Osteoblast (primary cell): ENCODE measurements around the gene AP4S1. TPM values are rescaled to one million over a fixed set of nuclear protein-coding genes. Genes with fewer than 3 reads are reported as not detected.
"Not testable (repeated sequence)": the region's sequence is repeated elsewhere in the genome, so short reads cannot be mapped to it uniquely, and the experiment has no call there.

Experiments used
- DNase-seq: peaks from one replicate; pipeline ENCODE4 v3.0.0; 2011; ENCODE audit warnings: low spot score, mixed read lengths; ENCODE audit not compliant: insufficient read length; ENCODE audit errors: missing footprints
- H2AFZ ChIP-seq: 2 replicates; pipeline ENCODE4 v1.6.0; 2011; ENCODE audit warnings: mild to moderate bottlenecking, low read length
- H3K27ac ChIP-seq: 2 replicates; pipeline ENCODE4 v1.5.1; 2011; ENCODE audit warnings: mild to moderate bottlenecking, low read depth, low read length, moderate library complexity
- H3K27me3 ChIP-seq: 2 replicates; pipeline ENCODE4 v1.6.0; 2012; ENCODE audit warnings: mild to moderate bottlenecking, control low read depth, inconsistent platforms, low read length, moderate library complexity; ENCODE audit not compliant: insufficient read depth
- H3K36me3 ChIP-seq: 2 replicates; pipeline ENCODE4 v1.5.1; 2011; ENCODE audit warnings: mild to moderate bottlenecking, low read length, control low read depth, moderate library complexity; ENCODE audit not compliant: insufficient read depth
- H3K4me1 ChIP-seq: 2 replicates; pipeline ENCODE4 v1.5.1; 2011; ENCODE audit warnings: mild to moderate bottlenecking, low read length, control low read depth, moderate library complexity; ENCODE audit not compliant: insufficient read depth
- H3K4me2 ChIP-seq: 2 replicates; pipeline ENCODE4 v1.6.0; 2011; ENCODE audit warnings: mild to moderate bottlenecking, low read length; ENCODE audit not compliant: insufficient read depth
- H3K4me3 ChIP-seq: fragments of 200-600 bp; sonication (generic); 3 replicates; pipeline ENCODE4 v1.5.1; 2012; ENCODE audit warnings: mild to moderate bottlenecking, low read length, inconsistent platforms; ENCODE audit not compliant: insufficient read depth
- H3K79me2 ChIP-seq: 2 replicates; pipeline ENCODE4 v1.6.0; 2012; ENCODE audit warnings: mild to moderate bottlenecking, low read length, control low read depth, inconsistent platforms; ENCODE audit not compliant: insufficient read depth
- H3K9me3 ChIP-seq: 2 replicates; pipeline ENCODE4 v1.5.1; 2011; ENCODE audit warnings: low read depth, low read length, control low read depth
- H4K20me1 ChIP-seq: 2 replicates; pipeline ENCODE4 v1.6.0; 2012; ENCODE audit warnings: mild to moderate bottlenecking, low read length, control low read depth; ENCODE audit not compliant: insufficient read depth
- CTCF ChIP-seq: IDR thresholded peaks from 2 replicates; pipeline ENCODE4 v1.5.1; 2011; ENCODE audit warnings: mild to moderate bottlenecking, low read depth, low read length, moderate library complexity; ENCODE audit errors: extremely low read depth
- total RNA-seq: library from RNA; depleted of rRNA; stranded (reverse); fragments of >200 nt; gene quantifications from 2 replicates; pipeline ENCODE4 v1.2.3, GENCODE V29; 2012

AP4S1 gene
- total RNA-seq, 1 donor: 5.4 TPM

GRCh38 chr14:31047503-31047902 lies 22.1 kb downstream of the AP4S1 start:
- no peak for TF ChIP-seq CTCF
- Histone ChIP-seq H3K27me3 (no peaks in the 10 kb centered on the region), H3K4me2 (no peak overlapping the region), H3K4me3 (no peak overlapping the region), H2AFZ (no peak overlapping the region), H3K9me3 (no peaks in the 10 kb centered on the region), H3K79me2 (no peaks in the 10 kb centered on the region), H3K4me1 (no peaks in the 10 kb centered on the region), H3K36me3 (no peaks in the 10 kb centered on the region), H4K20me1 (no peaks in the 10 kb centered on the region), H3K27ac (no peak overlapping the region)
- DNase-seq: no peak

- Histone ChIP-seq H3K9me3 (no peaks in the 10 kb centered on the region), H3K79me2 (no peaks in the 10 kb centered on the region), H4K20me1 (no peaks in the 10 kb centered on the region), H3K27me3 (no peaks in the 10 kb centered on the region), H3K36me3 (no peaks in the 10 kb centered on the region), H3K4me2 (no peak overlapping the region), H2AFZ (no peak overlapping the region), H3K27ac (no peak overlapping the region), H3K4me3 (no peak overlapping the region), H3K4me1 (peaks cover 2% of the 10 kb centered on the region)
- TF ChIP-seq CTCF: no peak
- DNase-seq: no peak
These were observed 25.6 kb downstream of the AP4S1 start for GRCh38 chr14:31051023-31051422.

GRCh38 chr14:31051511-31051910 lies 26.1 kb downstream of the AP4S1 start:
- Histone ChIP-seq H3K4me2 (no peak overlapping the region), H2AFZ (no peak overlapping the region), H3K27ac (no peak overlapping the region), H4K20me1 (no peaks in the 10 kb centered on the region), H3K79me2 (no peaks in the 10 kb centered on the region), H3K36me3 (no peaks in the 10 kb centered on the region), H3K9me3 (no peaks in the 10 kb centered on the region), H3K27me3 (no peaks in the 10 kb centered on the region), H3K4me3 (no peak overlapping the region), H3K4me1 (peaks cover 2% of the 10 kb centered on the region)
- TF ChIP-seq CTCF: no peak
- DNase-seq: no peak

- not testable (repeated sequence) for H4K20me1 ChIP-seq, H3K36me3 ChIP-seq, H3K27ac ChIP-seq, H3K4me2 ChIP-seq, H3K9me3 ChIP-seq, H3K79me2 ChIP-seq, H3K27me3 ChIP-seq, H3K4me3 ChIP-seq, H2AFZ ChIP-seq, H3K4me1 ChIP-seq
- peak; percentile 35 for DNase-seq
These were observed 27.6 kb downstream of the AP4S1 start for GRCh38 chr14:31052905-31053586.
